Panc1 (cell line): ENCODE data around the gene SFTPB.

Source experiments
- CTCF ChIP-seq: fragments of 450-650 bp; IDR thresholded peaks from 2 replicates; pipeline ENCODE4 v1.5.1; 2017; ENCODE audit warnings: mild to moderate bottlenecking
- POLR2AphosphoS5 ChIP-seq: IDR thresholded peaks from 2 replicates; pipeline ENCODE4 v1.6.1; 2012; ENCODE audit warnings: mild to moderate bottlenecking, low read depth, low read length, moderate library complexity
- TCF7L2 ChIP-seq: IDR thresholded peaks from 2 replicates; pipeline ENCODE4 v1.6.1; 2011; ENCODE audit warnings: mild to moderate bottlenecking, low read depth, low read length, inconsistent platforms

- TF ChIP-seq POLR2AphosphoS5 (no peak), CTCF (no peak), TCF7L2 (no peak)
Measured at GRCh38 chr2:85702172-85702571, 34.2 kb upstream of the SFTPB start.
